ENCODE measurements around the gene IL36A. TPM values are rescaled to one million over a fixed set of nuclear protein-coding genes. Genes with fewer than 3 reads are reported as not detected.

Gene IL36A
- polyA plus RNA-seq, 2 of the 4 experiments (the other 2 are of a cell fraction) = not detected

GRCh38 chr2:113021312-113021711 lies 16.1 kb downstream of the IL36A start:
- DNase-seq (ENCODE audit: low read depth in 1 of 2, low spot score in 1 of 2) (no peak), ATAC-seq (no peak), FAIRE-seq (no peak)
- Histone ChIP-seq H3K4me1 (no peaks in the 10 kb centered on the region), H3K4me2 (no peak overlapping the region), H3K9me3 (no peaks in the 10 kb centered on the region), H3K27ac (no peak overlapping the region), H3K4me3 (no peak overlapping the region)
- POLR2A ChIA-PET = no interaction called here
- TF ChIP-seq, protein P1, sequence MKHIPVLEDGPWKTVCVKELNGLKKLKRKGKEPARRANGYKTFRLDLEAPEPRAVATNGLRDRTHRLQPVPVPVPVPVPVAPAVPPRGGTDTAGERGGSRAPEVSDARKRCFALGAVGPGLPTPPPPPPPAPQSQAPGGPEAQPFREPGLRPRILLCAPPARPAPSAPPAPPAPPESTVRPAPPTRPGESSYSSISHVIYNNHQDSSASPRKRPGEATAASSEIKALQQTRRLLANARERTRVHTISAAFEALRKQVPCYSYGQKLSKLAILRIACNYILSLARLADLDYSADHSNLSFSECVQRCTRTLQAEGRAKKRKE (CRISPR knock-in tag; IDR thresholded peaks at IDR 0.05; ENCODE audit: low read depth) = no peak
- TF ChIP-seq, protein P2, sequence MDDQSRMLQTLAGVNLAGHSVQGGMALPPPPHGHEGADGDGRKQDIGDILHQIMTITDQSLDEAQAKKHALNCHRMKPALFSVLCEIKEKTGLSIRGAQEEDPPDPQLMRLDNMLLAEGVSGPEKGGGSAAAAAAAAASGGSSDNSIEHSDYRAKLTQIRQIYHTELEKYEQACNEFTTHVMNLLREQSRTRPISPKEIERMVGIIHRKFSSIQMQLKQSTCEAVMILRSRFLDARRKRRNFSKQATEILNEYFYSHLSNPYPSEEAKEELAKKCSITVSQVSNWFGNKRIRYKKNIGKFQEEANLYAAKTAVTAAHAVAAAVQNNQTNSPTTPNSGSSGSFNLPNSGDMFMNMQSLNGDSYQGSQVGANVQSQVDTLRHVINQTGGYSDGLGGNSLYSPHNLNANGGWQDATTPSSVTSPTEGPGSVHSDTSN (IDR thresholded peaks at IDR 0.05) = no peak
- TF ChIP-seq NPAS2 (CRISPR knock-in tag; IDR thresholded peaks at IDR 0.05; ENCODE audit: borderline replicate concordance) = no peak
- TF ChIP-seq CEBPB (IDR thresholded peaks at IDR 0.05) = no peak
- TF ChIP-seq PHF8 (IDR thresholded peaks at IDR 0.05; ENCODE audit: borderline replicate concordance, low read depth) = no peak
- no peak for TF ChIP-seq JUN (IDR thresholded peaks at IDR 0.05)
- TF ChIP-seq HOXB13 (CRISPR knock-in tag; IDR thresholded peaks at IDR 0.05; ENCODE audit: low read depth) = no peak
- no peak for TF ChIP-seq EHMT2 (IDR thresholded peaks at IDR 0.05; ENCODE audit: low read depth)
- TF ChIP-seq ZSCAN20 (CRISPR knock-in tag; IDR thresholded peaks at IDR 0.05) = no peak
- no peak for TF ChIP-seq CHD2 (IDR thresholded peaks at IDR 0.05; ENCODE audit: low read length, partially characterized antibody)
- TF ChIP-seq MAX (IDR thresholded peaks at IDR 0.05) = no peak
- TF ChIP-seq SMC3 (IDR thresholded peaks at IDR 0.05) = no peak
- no peak for TF ChIP-seq KDM5A (IDR thresholded peaks at IDR 0.05)
- TF ChIP-seq MAFK (IDR thresholded peaks at IDR 0.05; ENCODE audit: partially characterized antibody) = no peak
- TF ChIP-seq SREBF2 (IDR thresholded peaks at IDR 0.05) = no peak
- TF ChIP-seq EHF (CRISPR knock-in tag; IDR thresholded peaks at IDR 0.05) = no peak
- no peak for TF ChIP-seq RCOR1 (IDR thresholded peaks at IDR 0.05; ENCODE audit: low read depth, low read length)
- no peak for TF ChIP-seq TFCP2L1 (CRISPR knock-in tag; IDR thresholded peaks at IDR 0.05)
- no peak for TF ChIP-seq GATA3 (IDR thresholded peaks at IDR 0.05; ENCODE audit: borderline replicate concordance)
- WGBS (ENCODE audit: missing lambda C conversion rate) = 21% methylated on average over 4 of the region's 4 CpGs
- CTCF ChIA-PET = interaction anchor here (0.6 to 1.1 kb wide), 3 partner anchors 88 to 1154 kb away, joined by 3 to 6 read pairs (median 4); no protein-coding TSS in a partner anchor

- FAIRE-seq = no peak
- no peak for ATAC-seq
- H3K27ac ChIP-seq = no peak overlapping the region
- ChIA-PET POLR2A (no interaction called here), CTCF (no interaction called here)
- H3K4me3 ChIP-seq = no peak overlapping the region
- H3K4me1 ChIP-seq = no peaks in the 10 kb centered on the region
- no peak overlapping the region for H3K4me2 ChIP-seq
- no peaks in the 10 kb centered on the region for H3K9me3 ChIP-seq
- WGBS (ENCODE audit: missing lambda C conversion rate) = 49% methylated on average over 2 of the region's 2 CpGs
- TF ChIP-seq BHLHE40 (IDR thresholded peaks at IDR 0.05; ENCODE audit: low read depth, low read length) (no peak), MAFK (IDR thresholded peaks at IDR 0.05; ENCODE audit: partially characterized antibody) (peak; percentile 38), MYC (IDR thresholded peaks at IDR 0.05; ENCODE audit: borderline replicate concordance, low read length) (no peak)
- no peak for DNase-seq (ENCODE audit: low read depth in 1 of 2, low spot score in 1 of 2)
Measured at GRCh38 chr2:113024764-113025163, 19.5 kb downstream of the IL36A start.

DNA sequence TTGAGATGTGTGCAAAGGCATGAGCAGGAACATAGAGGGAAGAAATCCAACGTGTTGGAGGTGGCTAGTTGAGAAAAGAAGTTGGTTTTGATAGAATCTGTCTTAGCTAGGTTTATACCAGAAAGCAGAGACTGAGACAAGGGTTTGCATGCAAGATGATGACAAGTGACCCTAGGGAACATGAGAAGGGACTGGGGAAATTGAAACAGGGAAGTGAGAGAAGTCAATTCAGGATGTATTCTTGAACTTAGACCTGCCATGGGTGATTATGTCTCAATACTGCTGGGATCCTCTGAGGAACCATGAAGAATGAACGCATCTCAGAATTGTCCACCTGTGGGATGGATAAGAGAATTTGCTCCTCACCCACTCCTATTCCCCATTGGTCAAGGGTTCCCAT lies 20.5 kb downstream of the IL36A start:
- no peak overlapping the region for H3K27ac ChIP-seq
- no peaks in the 10 kb centered on the region for H3K4me1 ChIP-seq
- ATAC-seq (no peak), FAIRE-seq (no peak), DNase-seq (ENCODE audit: low read depth in 1 of 2, low spot score in 1 of 2) (no peak)
- TF ChIP-seq BHLHE40 (IDR thresholded peaks at IDR 0.05; ENCODE audit: low read depth, low read length) = no peak
- TF ChIP-seq, protein P3, sequence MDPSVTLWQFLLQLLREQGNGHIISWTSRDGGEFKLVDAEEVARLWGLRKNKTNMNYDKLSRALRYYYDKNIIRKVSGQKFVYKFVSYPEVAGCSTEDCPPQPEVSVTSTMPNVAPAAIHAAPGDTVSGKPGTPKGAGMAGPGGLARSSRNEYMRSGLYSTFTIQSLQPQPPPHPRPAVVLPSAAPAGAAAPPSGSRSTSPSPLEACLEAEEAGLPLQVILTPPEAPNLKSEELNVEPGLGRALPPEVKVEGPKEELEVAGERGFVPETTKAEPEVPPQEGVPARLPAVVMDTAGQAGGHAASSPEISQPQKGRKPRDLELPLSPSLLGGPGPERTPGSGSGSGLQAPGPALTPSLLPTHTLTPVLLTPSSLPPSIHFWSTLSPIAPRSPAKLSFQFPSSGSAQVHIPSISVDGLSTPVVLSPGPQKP (IDR thresholded peaks at IDR 0.05; ENCODE audit: low read depth, low read length) = no peak
- ChIA-PET POLR2A (no interaction called here), CTCF (no interaction called here)
- no peak overlapping the region for H3K4me2 ChIP-seq
- H3K4me3 ChIP-seq = no peak overlapping the region
- H3K9me3 ChIP-seq = no peaks in the 10 kb centered on the region
- 27% methylated on average over 2 of the region's 2 CpGs for WGBS (ENCODE audit: missing lambda C conversion rate)
